ENCODE data around the gene S1PR3.

S1PR3 gene

GRCh38 chr9:88993871-88994460, 2.7 kb downstream of the S1PR3 start:
- DNase-seq, result no peak

DNA sequence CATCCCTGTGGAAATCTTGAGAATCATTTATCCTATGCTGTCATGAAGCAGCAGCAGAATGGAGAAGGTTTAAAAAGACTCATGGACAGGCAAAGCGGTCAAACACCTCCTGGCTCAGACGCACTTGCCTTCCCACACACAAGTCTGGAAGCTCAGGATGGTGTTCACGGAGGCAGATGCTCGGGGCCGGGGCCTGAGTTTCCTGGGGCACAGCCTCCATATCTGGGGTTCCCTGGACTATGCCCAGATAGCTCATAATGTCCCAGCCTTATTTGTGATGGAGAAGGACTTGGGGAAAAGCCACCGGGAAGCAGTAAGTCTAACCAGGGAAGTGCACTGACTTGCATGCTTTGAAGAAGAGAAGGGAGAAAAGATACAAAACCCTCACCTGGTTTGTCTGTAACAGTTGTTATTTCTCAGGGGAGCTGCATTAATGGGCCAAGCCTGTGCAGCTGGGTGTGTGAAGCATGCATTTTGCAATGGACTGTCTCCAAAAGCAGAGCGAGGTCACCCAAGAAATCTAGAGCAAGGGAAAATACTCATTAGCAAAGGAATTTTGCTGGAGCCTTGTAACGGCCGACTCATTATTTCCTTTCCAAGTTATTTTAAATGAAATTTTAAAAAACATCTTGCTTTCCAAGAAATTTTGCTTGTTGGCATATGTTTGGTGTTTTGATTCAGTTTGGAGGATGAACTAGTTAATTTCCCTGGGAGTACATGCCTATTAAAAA, 3.4 kb downstream of the S1PR3 start:
- no peak for DNase-seq

DNA sequence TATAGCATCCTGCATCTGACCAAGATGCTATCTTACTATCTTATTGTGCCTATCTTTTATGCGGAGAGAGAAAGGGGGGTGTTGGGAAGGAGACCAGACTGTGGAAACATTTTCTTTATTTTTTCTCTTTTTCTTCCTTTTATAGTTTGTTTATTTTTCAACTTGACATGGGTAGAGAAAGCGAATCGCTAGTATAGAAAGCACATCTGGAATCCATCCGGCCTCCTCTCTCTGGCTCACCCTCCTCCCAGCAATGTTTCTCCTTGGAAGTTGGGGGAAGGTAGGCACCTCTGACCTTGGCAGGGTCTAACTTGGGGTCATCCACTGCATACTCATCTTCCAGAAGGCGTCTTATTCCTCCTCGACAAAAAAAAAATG, 3.9 kb downstream of the S1PR3 start:
- no peak for DNase-seq

GRCh38 chr9:88995627-88996026, 4.4 kb downstream of the S1PR3 start:
- DNase-seq, result no peak

DNA sequence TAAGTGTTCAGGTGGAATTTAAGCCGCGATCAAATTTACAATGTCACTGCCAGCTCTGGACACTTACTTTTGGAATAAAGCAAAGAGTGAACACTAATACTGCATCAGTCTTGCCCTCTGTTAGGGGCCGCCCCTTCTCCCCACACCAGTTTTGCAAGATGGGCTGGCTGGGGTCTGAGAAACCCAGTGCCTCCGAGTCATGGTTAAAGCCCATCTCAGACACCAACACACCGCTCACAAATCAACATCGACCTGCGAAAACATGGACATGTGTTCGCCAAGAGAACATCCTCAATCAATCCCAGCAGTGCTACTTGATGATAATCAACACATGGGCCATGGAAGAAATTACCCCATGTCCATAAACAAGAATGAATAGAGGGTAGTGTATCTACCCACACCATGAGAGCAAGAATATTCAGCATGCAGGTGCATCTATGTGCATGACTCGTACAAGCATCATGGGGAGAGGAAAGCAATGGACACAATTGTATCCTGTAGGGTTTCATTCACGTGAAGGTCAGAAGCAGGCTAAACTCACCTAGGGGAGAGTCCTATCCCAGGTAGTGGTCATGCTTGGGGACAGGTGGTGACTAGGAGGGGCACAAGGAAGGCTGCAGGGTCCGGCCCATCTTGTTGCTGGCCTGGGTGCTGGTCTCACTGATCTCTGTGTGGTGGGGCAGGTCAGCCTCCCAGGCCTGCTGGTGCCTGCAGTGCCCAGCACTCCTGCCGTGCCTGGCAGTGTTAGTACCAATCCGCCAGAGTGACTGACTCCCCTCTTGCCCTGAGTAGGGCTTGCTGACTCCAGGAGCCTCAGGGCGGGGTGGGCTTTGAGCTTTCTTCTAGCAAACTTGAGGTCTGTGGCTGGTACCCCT, 5.0 kb downstream of the S1PR3 start:
- no peak for DNase-seq

- no peak for DNase-seq
Observed at GRCh38 chr9:88996921-88997235, 5.6 kb downstream of the S1PR3 start.

GRCh38 chr9:88997646-88998045, 6.4 kb downstream of the S1PR3 start:
- no peak for DNase-seq

DNA sequence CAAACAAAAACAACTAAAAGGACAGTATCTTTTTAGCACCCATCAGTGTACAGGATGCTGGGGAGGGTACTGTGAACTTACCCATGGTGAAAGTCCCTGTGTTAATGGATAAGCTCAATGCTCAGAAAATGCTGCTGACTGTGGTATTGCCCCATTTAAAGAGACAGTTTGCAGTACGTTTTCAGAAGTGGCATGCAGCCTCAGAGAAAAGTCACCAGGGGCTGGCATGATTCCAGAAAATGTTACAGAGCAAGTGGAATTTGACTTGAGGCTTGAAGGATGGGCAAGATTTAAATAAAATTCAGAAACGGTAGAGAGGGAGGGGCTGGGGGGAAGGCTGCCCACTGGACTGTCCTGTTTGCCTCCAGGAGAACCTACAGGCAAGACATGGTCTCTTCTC, 7.2 kb downstream of the S1PR3 start:
- DNase-seq, result no peak

GRCh38 chr9:88998911-88999310, 7.6 kb downstream of the S1PR3 start:
- DNase-seq, result no peak

DNA sequence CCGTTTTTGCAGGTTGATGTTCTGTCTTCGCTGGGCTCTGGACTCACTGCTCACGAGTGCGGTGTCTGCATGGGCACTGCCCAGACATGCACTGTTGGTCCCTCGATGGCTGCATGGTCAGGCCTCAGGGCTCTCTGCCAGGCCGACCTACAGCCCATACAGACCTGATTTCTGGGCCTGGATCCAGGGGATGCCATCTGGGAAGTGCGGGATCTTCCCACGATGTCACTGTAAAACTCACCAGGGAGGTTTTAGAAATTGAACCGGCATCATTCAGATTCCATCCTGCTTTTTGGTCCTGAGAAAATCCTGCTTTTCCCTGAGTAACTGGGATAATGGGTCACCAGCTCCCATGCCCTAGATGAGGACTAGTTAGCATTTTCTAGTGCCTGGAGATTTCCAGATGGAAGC, 9.1 kb downstream of the S1PR3 start:
- DNase-seq, result no peak

- peak; percentile 93 for DNase-seq
Observed at GRCh38 chr9:89000973-89001916, 10.0 kb downstream of the S1PR3 start.

- no peak for DNase-seq
Observed at GRCh38 chr9:89001917-89002540, 10.8 kb downstream of the S1PR3 start.

DNA sequence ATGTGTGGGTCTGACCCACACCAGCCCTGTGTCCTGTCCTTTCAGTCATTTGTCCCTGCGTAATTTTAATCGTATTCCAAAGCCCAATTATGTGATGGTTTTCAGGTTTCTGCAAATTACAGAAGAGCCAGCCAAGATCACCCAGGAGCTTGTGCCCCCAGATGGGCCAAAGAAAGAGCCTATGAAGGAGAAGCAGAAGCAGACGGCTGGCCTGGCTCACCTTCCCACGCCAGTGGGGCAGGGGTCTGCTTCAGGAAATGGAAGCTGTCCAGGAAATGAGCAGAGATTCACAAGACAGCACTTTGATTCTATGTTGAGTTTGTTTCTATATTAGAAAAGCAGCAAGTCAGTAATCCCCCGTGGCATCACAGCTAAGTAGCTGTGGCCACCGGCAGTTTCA, 11.7 kb downstream of the S1PR3 start:
- no peak for DNase-seq

DNA sequence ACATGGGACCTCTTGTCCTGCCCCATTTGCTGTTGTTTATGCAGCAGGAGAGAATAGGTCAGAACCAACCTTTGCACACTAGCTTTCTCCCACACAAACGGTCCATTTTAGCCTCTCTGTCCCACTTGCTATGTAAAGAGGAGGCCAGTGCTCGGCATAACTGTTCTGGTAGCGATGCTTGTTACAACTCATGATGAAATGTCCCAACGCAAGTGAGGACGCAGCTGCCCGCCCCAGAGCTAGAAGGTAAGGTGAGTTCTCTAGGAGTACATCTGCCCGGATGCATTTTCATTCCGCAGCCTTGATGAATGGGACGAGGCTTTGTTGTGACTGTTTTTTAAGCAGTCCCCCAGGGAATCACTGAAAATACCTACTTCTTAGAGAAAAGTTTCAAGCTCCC, 14.1 kb downstream of the S1PR3 start:
- DNase-seq, result no peak

GRCh38 chr9:89006267-89006666, 15.0 kb downstream of the S1PR3 start:
- no peak for DNase-seq

DNA sequence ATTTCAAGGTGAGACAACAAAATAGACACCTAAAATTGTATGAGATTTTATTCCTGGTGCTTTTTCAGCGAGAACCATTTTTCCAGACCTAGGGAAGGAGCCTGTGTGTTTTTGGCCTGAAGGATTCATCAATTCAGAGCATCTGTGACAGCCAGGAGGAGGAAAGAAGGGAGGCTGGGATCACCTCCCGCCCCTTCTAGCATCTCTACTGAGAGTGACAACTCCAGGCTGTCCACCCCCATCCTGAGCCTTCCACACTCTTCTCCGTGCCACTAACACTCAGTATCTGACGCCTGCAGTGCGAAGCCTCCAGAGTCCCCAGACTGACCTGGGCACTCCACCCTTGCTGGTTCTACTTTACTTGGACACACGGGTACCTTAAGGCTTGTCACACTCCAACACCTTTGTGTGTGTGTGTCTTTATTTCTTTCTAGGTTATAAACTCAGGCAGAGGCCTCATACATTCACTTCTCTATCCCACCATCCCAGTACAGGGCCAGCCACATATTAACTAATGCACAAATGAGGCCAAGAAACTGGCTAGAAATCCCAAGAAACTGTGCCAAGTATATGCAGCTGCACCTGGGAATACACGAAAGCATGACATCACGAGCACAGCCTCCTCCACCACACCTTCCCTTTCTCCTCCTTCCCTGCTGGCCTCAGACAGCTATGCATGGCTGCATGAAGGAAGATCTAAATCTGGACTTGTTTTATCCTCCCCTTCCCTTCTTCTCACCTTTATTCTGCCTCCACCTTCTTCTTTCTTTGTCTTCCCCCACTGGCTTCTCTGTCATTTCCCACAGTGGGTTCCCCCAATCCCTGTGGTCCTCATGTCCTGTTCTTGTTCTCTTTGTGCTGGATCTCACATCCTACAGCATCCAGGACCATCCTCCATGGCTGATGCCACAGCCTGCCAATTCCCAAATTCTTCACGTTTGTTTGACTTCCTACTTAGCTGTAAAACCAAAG, 16.0 kb downstream of the S1PR3 start:
- DNase-seq, result no peak

DNA sequence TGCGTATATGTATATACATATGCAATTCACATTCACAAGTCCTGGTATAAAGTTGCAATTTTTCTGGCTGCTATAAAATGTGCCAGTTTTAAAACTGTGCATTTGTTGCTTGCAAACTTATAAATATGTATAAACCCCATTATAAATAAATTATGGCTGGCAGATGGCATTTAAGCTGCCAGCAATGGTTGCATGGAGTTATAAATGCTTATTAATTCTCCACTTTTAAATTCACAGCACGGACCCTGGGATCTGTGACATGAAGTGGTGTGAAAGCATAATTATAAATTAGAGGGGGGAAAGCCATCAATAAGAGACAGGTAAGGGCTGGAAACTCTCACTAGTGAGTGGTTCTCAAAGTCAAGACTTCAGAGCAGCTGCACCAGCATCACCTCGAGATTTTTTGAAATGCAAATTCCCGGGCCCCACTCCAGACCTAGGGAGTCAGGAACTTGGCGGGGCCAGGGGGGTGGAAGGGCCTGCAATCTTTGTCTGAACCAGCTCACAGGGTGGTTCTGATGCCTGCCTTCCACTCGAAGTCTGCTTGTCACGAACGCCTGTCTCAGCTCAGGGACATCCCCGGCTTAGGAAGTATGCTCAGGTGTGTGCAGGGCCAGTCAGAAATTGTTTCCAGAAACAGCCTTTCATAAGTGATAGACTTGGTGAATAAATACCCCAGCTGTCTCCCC, 16.9 kb downstream of the S1PR3 start:
- DNase-seq, result no peak

GRCh38 chr9:89008744-89009545, 17.7 kb downstream of the S1PR3 start:
- DNase-seq, result no peak

DNA sequence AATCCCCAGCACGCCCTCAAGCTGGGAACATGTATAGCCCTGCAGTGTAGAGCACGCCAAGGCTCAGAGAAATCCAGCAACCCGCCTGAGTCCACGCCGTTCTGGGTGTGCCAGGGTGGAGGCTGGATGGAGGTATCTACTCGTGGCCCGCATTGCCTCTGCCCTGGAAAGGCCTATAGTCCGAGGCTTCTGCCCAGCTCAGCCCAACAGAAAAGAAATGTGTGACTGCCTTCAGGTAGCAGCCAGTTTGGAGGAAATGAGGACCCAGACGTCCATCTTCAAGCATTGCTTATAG, 18.2 kb downstream of the S1PR3 start:
- no peak for DNase-seq

DNA sequence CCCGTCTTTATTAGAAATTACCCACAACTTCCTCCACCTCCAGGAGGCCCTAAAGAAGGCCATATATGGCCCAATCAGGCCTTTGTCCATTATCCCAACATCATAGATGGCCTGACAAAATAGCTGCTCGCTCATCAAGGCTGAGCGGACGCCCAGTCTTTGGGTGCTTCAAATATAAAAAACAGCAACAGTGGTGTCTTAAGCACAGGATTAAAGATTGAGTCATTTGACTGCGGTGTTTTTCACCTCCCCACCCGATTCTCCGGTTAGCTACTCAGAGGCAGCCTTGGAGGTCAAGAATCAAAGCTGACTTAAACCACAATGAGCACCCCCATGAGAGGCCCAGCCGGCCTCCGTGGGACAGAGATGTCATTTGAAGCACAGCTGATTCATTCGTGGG, 18.8 kb downstream of the S1PR3 start:
- no peak for DNase-seq
